HepG2 (cell line): ENCODE data around the gene CCNF. TPM values are rescaled to one million over a fixed set of nuclear protein-coding genes. Genes with fewer than 3 reads are reported as not detected.
A peak's percentile ranks its signal among the peaks of the same experiment; 100 is the strongest.

Experiments used
- ARID4A ChIP-seq: sonication (generic); formaldehyde crosslinking; IDR thresholded peaks from 2 replicates; pipeline ENCODE4 v1.5.0; 2020; ENCODE audit warnings: mild to moderate bottlenecking, missing genetic modification reagents, borderline replicate concordance
- CBFB ChIP-seq: sonication (generic); formaldehyde crosslinking; IDR thresholded peaks from 2 replicates; pipeline ENCODE4 v1.4.0; 2020; ENCODE audit warnings: missing genetic modification reagents
- FOXA3 ChIP-seq: IDR thresholded peaks from 2 replicates; pipeline ENCODE4 v1.6.1; 2016; ENCODE audit warnings: missing genetic modification reagents, missing compliant biosample characterization
- IKZF5 ChIP-seq: IDR thresholded peaks from 2 replicates; pipeline ENCODE4 v1.6.1; 2018; ENCODE audit warnings: missing genetic modification reagents, mild to moderate bottlenecking, missing compliant biosample characterization
- MAZ ChIP-seq, 2 experiments: sonication (generic) in 1 of 2; formaldehyde crosslinking in 1 of 2; IDR thresholded peaks; 2 replicates each; pipeline versions ENCODE4 v1.5.0 to v1.6.1; 2012 to 2020; ENCODE audit warnings: low read depth in 2 of 2, mild to moderate bottlenecking in 2 of 2, borderline replicate concordance in 1 of 2, improper control_type of control experiment in 1 of 2, low read length in 1 of 2, missing genetic modification reagents in 1 of 2, moderate library complexity in 1 of 2
- RBM39 ChIP-seq: fragments of 200-400 bp; formaldehyde crosslinking; IDR thresholded peaks from one replicate; pipeline ENCODE4 v1.6.1; 2018; ENCODE audit warnings: antibody characterized with exemption, mild to moderate bottlenecking, low read depth, low read length; ENCODE audit not compliant: poor library complexity, severe bottlenecking
- SETDB1 ChIP-seq: sonication (generic); formaldehyde crosslinking; IDR thresholded peaks from 2 replicates; pipeline ENCODE4 v1.5.1; 2020; ENCODE audit warnings: missing genetic modification reagents, mild to moderate bottlenecking, borderline replicate concordance
- SRY ChIP-seq: sonication (generic); formaldehyde crosslinking; IDR thresholded peaks from 2 replicates; pipeline ENCODE4 v1.8.0; 2022; ENCODE audit warnings: mild to moderate bottlenecking, missing genetic modification reagents
- ZBTB26 ChIP-seq: IDR thresholded peaks from 2 replicates; pipeline ENCODE4 v1.6.1; 2016; ENCODE audit warnings: missing compliant biosample characterization, missing genetic modification reagents, borderline replicate concordance
- ZBTB40 ChIP-seq, 2 experiments: fragments of 450-650 bp in 1 of 2; sonication (generic) in 1 of 2; formaldehyde crosslinking in 1 of 2; IDR thresholded peaks; 2 replicates each; pipeline versions ENCODE4 v1.6.1 to v1.8.0; 2016 to 2022; ENCODE audit warnings: antibody characterized with exemption in 1 of 2, mild to moderate bottlenecking in 1 of 2, missing genetic modification reagents in 1 of 2
- ZSCAN25 ChIP-seq: sonication (generic); formaldehyde crosslinking; IDR thresholded peaks from 2 replicates; pipeline ENCODE4 v1.8.0; 2022; ENCODE audit warnings: mild to moderate bottlenecking, missing genetic modification reagents
- polyA plus RNA-seq, 8 experiments: library from polyadenylated mRNA; depleted of rRNA in 3 of 8; stranded (reverse) in 7 of 8; unstranded in 1 of 8; fragments of >200 nt; fragmentation: Illumina TruSeq in 4 of 8; extraction: Trizol in 4 of 8; gene quantifications; 2 replicates each; pipeline versions ENCODE4 v1.2.1 to v1.2.3, GENCODE V29; 2011 to 2016; ENCODE audit warnings: low read depth in 4 of 8, missing spikeins in 1 of 8, mixed read lengths in 1 of 8; ENCODE audit not compliant: insufficient read depth in 1 of 8
- total RNA-seq, 5 experiments: library from RNA; depleted of rRNA; stranded (reverse); fragments of >200 nt; fragmentation: Illumina TruSeq; extraction: Trizol; gene quantifications; 2 replicates each; pipeline ENCODE4 v1.2.3, GENCODE V29; 2016; ENCODE audit warnings: low read depth in 1 of 5

CCNF gene
- total and polyA plus RNA-seq, 2 of the 13 experiments (the other 11 are each of a cell fraction or from before 2014, with no cell fraction given) = 6.4 to 22.8 TPM

DNA sequence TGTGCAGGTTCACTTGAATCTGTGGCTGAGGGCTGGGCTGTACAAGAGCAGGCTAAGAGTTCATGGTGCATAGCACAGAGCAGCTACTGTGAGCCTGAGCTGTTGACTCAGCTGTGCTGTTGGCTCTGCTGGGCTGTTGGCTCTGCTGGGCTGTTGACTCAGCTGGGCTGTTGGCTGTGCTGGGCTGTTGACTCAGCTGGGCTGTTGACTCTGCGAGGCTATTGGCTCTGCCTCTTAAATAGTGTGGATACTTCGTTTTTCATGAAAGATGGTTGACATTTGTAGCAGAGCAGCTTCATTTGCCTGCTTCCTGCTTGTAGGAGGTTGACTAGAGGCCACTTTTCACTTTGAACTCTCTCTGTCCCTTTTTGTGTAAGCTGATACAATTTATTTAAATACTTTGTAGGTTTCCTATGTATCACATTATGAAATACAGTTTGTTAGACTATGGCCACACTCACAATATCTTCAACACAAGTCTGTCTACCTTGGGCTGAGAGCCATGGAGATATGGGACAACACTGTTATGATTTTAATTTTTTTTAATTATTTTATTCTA is 40.3 kb upstream of the CCNF start (continued):
- peak; percentile 77; the same call in 1 of the 2 replicates for TF ChIP-seq ARID4A
- no peak for TF ChIP-seq CBFB
- peak; percentile 99 for TF ChIP-seq FOXA3 (CRISPR knock-in tag)
- TF ChIP-seq SRY (CRISPR knock-in tag) = 0 out of 2 replicates have a peak, but pooled peaks have one; percentile 26
- peak; percentile 44 for TF ChIP-seq RBM39
- TF ChIP-seq ZSCAN25 (CRISPR knock-in tag) = 0 out of 2 replicates have a peak, but pooled peaks have one; percentile 21
- TF ChIP-seq SETDB1 (CRISPR knock-in tag) = 0 out of 2 replicates have a peak, but pooled peaks have one; percentile 35
- TF ChIP-seq MAZ (IDR thresholded peaks at IDR 0.05; ENCODE audit: borderline replicate concordance, low read depth, low read length) = peak; percentile 28; the same call in 1 of the 2 replicates
- no peak for TF ChIP-seq MAZ (CRISPR knock-in tag; IDR thresholded peaks at IDR 0.05; ENCODE audit: low read depth)
- peak; percentile 57; the same call in 1 of the 2 replicates for TF ChIP-seq IKZF5 (CRISPR knock-in tag)
- TF ChIP-seq ZBTB40 (IDR thresholded peaks at IDR 0.05) = no peak
- peak; percentile 41; the same call in 1 of the 2 replicates for TF ChIP-seq ZBTB40 (CRISPR knock-in tag; IDR thresholded peaks at IDR 0.05)
- TF ChIP-seq ZBTB26 (CRISPR knock-in tag) = no peak
